Measurements from ENCODE around the gene JUNB. TPM values are rescaled to one million over a fixed set of nuclear protein-coding genes. Genes with fewer than 3 reads are reported as not detected.
"Not testable (repeated sequence)": the region's sequence is repeated elsewhere in the genome, so short reads cannot be mapped to it uniquely, and the experiment has no call there.

JUNB gene
- total RNA-seq, 1 experiment from 2014 or later: 125 TPM

- DNase-seq, H3K4me3 ChIP-seq, H3K27me3 ChIP-seq: not testable (repeated sequence)
- peaks cover 31% of the 10 kb centered on the region for H3K36me3 ChIP-seq
- peaks cover 12% of the 10 kb centered on the region for H3K9me3 ChIP-seq
These were observed 26.5 kb downstream of the JUNB start for GRCh38 chr19:12817810-12818209.

GRCh38 chr19:12821761-12822160 is 30.5 kb downstream of the JUNB start:
- Histone ChIP-seq H3K4me3 (no peak overlapping the region), H3K36me3 (peaks cover 4% of the 10 kb centered on the region; the same call in 1 of the 2 replicates), H3K9me3 (peaks cover 17% of the 10 kb centered on the region), H3K27me3 (no peaks in the 10 kb centered on the region)
- DNase-seq: peak; percentile 60

- no peak overlapping the region for H3K4me3 ChIP-seq
- no peak for DNase-seq
- peaks cover 17% of the 10 kb centered on the region for H3K9me3 ChIP-seq
- peaks cover 2% of the 10 kb centered on the region for H3K27me3 ChIP-seq
- no peaks in the 10 kb centered on the region for H3K36me3 ChIP-seq
These were observed 34.2 kb downstream of the JUNB start for GRCh38 chr19:12825254-12826131.

- H3K36me3 ChIP-seq: no peaks in the 10 kb centered on the region
- peak; percentile 64 for DNase-seq
- peaks cover 4% of the 10 kb centered on the region; the same call in 1 of the 2 replicates for H3K9me3 ChIP-seq
- peaks cover 29% of the 10 kb centered on the region for H3K27me3 ChIP-seq
- H3K4me3 ChIP-seq: no peak overlapping the region
These were observed 37.2 kb downstream of the JUNB start for GRCh38 chr19:12828494-12828893.

- no peak for DNase-seq
- Histone ChIP-seq H3K27me3 (peaks cover 68% of the 10 kb centered on the region), H3K36me3 (no peaks in the 10 kb centered on the region), H3K9me3 (no peaks in the 10 kb centered on the region), H3K4me3 (peak overlapping the region; percentile 12; the same call in 1 of the 2 replicates)
These were observed 42.1 kb downstream of the JUNB start for GRCh38 chr19:12833418-12833737.

- Histone ChIP-seq H3K36me3 (no peaks in the 10 kb centered on the region), H3K9me3 (no peaks in the 10 kb centered on the region), H3K27me3 (peaks cover 73% of the 10 kb centered on the region), H3K4me3 (peak overlapping the region; percentile 51)
- peak; percentile 58 for DNase-seq
These were observed 42.7 kb downstream of the JUNB start for GRCh38 chr19:12833738-12834565.

GRCh38 chr19:12834566-12834943 is 43.3 kb downstream of the JUNB start, which contains the start of gene RTBDN:
RTBDN (minus strand) TSS chr19:12834579; CDS start chr19:12829979, 4,600 bp downstream.
- no peak for DNase-seq
- Histone ChIP-seq H3K4me3 (peak within 1 kb of the TSS; percentile 51), H3K36me3 (no peaks in the 10 kb centered on the region), H3K27me3 (peaks cover 78% of the 10 kb centered on the region), H3K9me3 (no peaks in the 10 kb centered on the region)

GRCh38 chr19:12834976-12835757 is 43.9 kb downstream of the JUNB start:
- no peak overlapping the region for H3K4me3 ChIP-seq
- H3K9me3 ChIP-seq: no peaks in the 10 kb centered on the region
- no peak for DNase-seq
- no peaks in the 10 kb centered on the region for H3K36me3 ChIP-seq
- H3K27me3 ChIP-seq: peaks cover 78% of the 10 kb centered on the region

- DNase-seq: no peak
- peaks cover 70% of the 10 kb centered on the region for H3K27me3 ChIP-seq
- H3K36me3 ChIP-seq: no peaks in the 10 kb centered on the region
- no peak overlapping the region for H3K4me3 ChIP-seq
- H3K9me3 ChIP-seq: no peaks in the 10 kb centered on the region
These were observed 45.2 kb downstream of the JUNB start for GRCh38 chr19:12836529-12836863.

- Histone ChIP-seq H3K9me3 (no peaks in the 10 kb centered on the region), H3K4me3 (no peak overlapping the region), H3K36me3 (no peaks in the 10 kb centered on the region), H3K27me3 (peaks cover 66% of the 10 kb centered on the region)
- DNase-seq: no peak
These were observed 45.9 kb downstream of the JUNB start for GRCh38 chr19:12837225-12837624.

GRCh38 chr19:12838182-12838885 is 47.0 kb downstream of the JUNB start, which contains the start of gene MAST1:
MAST1 (plus strand) TSS chr19:12838515; CDS start chr19:12838573, 58 bp downstream.
- H3K9me3 ChIP-seq: no peaks in the 10 kb centered on the region
- peaks cover 56% of the 10 kb centered on the region for H3K27me3 ChIP-seq
- H3K36me3 ChIP-seq: no peaks in the 10 kb centered on the region
- peak within 1 kb of the TSS; percentile 51 for H3K4me3 ChIP-seq
- DNase-seq: peak; percentile 75

GRCh38 chr19:12838886-12839756 is 47.8 kb downstream of the JUNB start:
- H3K9me3 ChIP-seq: no peaks in the 10 kb centered on the region
- peak overlapping the region; percentile 51 for H3K4me3 ChIP-seq
- peaks cover 51% of the 10 kb centered on the region for H3K27me3 ChIP-seq
- DNase-seq: no peak
- no peaks in the 10 kb centered on the region for H3K36me3 ChIP-seq

GRCh38 chr19:12840091-12841079 is 49.1 kb downstream of the JUNB start:
- peaks cover 38% of the 10 kb centered on the region for H3K27me3 ChIP-seq
- no peaks in the 10 kb centered on the region for H3K36me3 ChIP-seq
- no peaks in the 10 kb centered on the region for H3K9me3 ChIP-seq
- DNase-seq: peak; percentile 77
- no peak overlapping the region for H3K4me3 ChIP-seq

GRCh38 chr19:12841094-12841493 is 49.8 kb downstream of the JUNB start:
- peaks cover 33% of the 10 kb centered on the region for H3K27me3 ChIP-seq
- H3K9me3 ChIP-seq: no peaks in the 10 kb centered on the region
- H3K36me3 ChIP-seq: no peaks in the 10 kb centered on the region
- no peak for DNase-seq
- no peak overlapping the region for H3K4me3 ChIP-seq

Data from MG63 (cell line).